Measurements from ENCODE around the gene TMCC2. TPM values are rescaled to one million over a fixed set of nuclear protein-coding genes. Genes with fewer than 3 reads are reported as not detected.

The TMCC2 gene
- total and polyA plus RNA-seq, 2 of the 8 experiments (the other 6 are each of a cell fraction or from before 2014, with no cell fraction given) = 6.7 to 6.8 TPM

DNA sequence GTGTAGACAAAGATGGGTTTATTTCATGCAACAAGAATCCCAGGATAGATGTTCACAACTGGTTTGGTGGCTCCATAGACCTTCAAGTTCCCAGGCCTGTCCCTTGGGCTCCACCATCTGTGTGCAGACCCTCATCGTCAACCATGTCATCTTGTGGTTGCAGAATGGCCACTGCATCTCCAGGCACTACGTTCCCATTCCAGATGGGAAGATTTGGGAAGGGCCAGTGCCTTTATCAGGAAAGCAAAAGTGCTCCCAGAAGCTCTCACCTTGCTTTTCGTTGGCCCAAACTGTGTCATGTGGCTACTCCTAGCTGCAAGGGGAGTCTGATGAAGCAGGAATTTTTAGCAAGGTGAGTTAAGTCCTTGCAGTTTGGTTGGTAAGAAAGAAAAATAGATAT, 12.8 kb downstream of the TMCC2 start:
- ChIA-PET CTCF (ENCODE audit: partially characterized antibody) (interaction anchor here (0.8 to 40.8 kb wide), 5 partner anchors 12 to 667 kb away, joined by 3 to 1035 read pairs (median 3); partner anchors contain the start of gene TMCC2), POLR2A (ENCODE audit: partially characterized antibody) (interaction anchor here (4.2 kb wide), 1 partner anchor 11 kb away, joined by 11 read pairs; no protein-coding TSS in a partner anchor)
- peaks cover 0 to 5% (median 2%) of the 10 kb centered on the region in 4 experiments; a peak in 3 of 8 replicates for H3K36me3 ChIP-seq (ENCODE audit: control insufficient read depth in 2 of 4, insufficient read depth in 4 of 4, low read length in 3 of 4)
- no peak overlapping the region for H4K5ac ChIP-seq (ENCODE audit: insufficient read length, low read depth, low read length)
- DNase-seq (ENCODE audit: low read depth in 1 of 2, low spot score in 2 of 2) (no peak), FAIRE-seq (no peak)
- no peak overlapping the region for H3K27ac ChIP-seq (ENCODE audit: low read depth, low read length)
- no peaks in the 10 kb centered on the region for H3K9me3 ChIP-seq (ENCODE audit: insufficient read depth in 2 of 2, low read depth in 1 of 2, low read length in 1 of 2)
- H3K4me1 ChIP-seq (replicated peaks in 1 of 4; ENCODE audit: control insufficient read depth in 3 of 4, insufficient read depth in 4 of 4, low read length in 3 of 4) = no peaks in the 10 kb centered on the region
- H3K4ac ChIP-seq (replicated peaks; ENCODE audit: insufficient read length, low read depth, low read length) = no peak overlapping the region
- 89% methylated on average over 3 of the region's 3 CpGs; no CpG with 5 or more reads in 1 of the 2 experiments for WGBS, 2 experiments (ENCODE audit: extremely low coverage in 1 of 2, insufficient coverage in 1 of 2, insufficient read length in 1 of 2, insufficient replicate concordance in 2 of 2, low coverage in 1 of 2, low lambda C conversion rate in 2 of 2, missing lambda C conversion rate in 1 of 2)
- H3K23ac ChIP-seq (ENCODE audit: insufficient read length) = no peak overlapping the region
- H3K79me2 ChIP-seq (ENCODE audit: control insufficient read depth in 1 of 2, insufficient read depth in 2 of 2, low read length in 2 of 2) = no peaks in the 10 kb centered on the region
- H2BK120ac ChIP-seq (replicated peaks; ENCODE audit: low read depth, low read length) = no peak overlapping the region
- H4K20me1 ChIP-seq (replicated peaks in 1 of 2; ENCODE audit: control insufficient read depth in 1 of 2, insufficient read depth in 2 of 2, low read length in 2 of 2) = peaks cover 0 to 1% of the 10 kb centered on the region in 2 experiments
- H3K56ac ChIP-seq (replicated peaks; ENCODE audit: insufficient read length, low read depth, low read length) = no peak overlapping the region
- no peaks in the 10 kb centered on the region for H3K23me2 ChIP-seq (ENCODE audit: low read depth, low read length)
- no peak overlapping the region for H3K14ac ChIP-seq (ENCODE audit: insufficient read length)
- H3K27me3 ChIP-seq (replicated peaks in 1 of 4; ENCODE audit: control insufficient read depth in 3 of 4, extremely low read depth in 1 of 4, insufficient read depth in 3 of 4, low read length in 3 of 4) = no peaks in the 10 kb centered on the region
- H2BK12ac ChIP-seq (ENCODE audit: low read depth, low read length) = no peak overlapping the region
- H4K8ac ChIP-seq (ENCODE audit: extremely low read depth, insufficient read depth, low read length) = no peak overlapping the region
- no peak overlapping the region for H3K18ac ChIP-seq (ENCODE audit: extremely low read depth, low read length)
- H2AK5ac ChIP-seq (ENCODE audit: low read depth, low read length) = no peak overlapping the region
- no peak overlapping the region for H3K4me3 ChIP-seq (ENCODE audit: extremely low read depth in 1 of 4, insufficient read depth in 2 of 4, low read depth in 3 of 4, low read length in 4 of 4)
- H3K4me2 ChIP-seq (ENCODE audit: insufficient read depth in 1 of 2, low read depth in 2 of 2, low read length in 2 of 2) = no peak overlapping the region
- no peak overlapping the region for H2BK20ac ChIP-seq (ENCODE audit: low read length)
- no peak overlapping the region for H4K91ac ChIP-seq (replicated peaks; ENCODE audit: insufficient read length, low read length)
- H2AFZ ChIP-seq (ENCODE audit: low read length) = no peak overlapping the region
- H2BK15ac ChIP-seq (ENCODE audit: low read length) = no peak overlapping the region
- no peak overlapping the region for H3K9ac ChIP-seq (replicated peaks in 1 of 4; ENCODE audit: extremely low read depth in 1 of 4, low read depth in 3 of 4, low read length in 3 of 4)
- H2BK5ac ChIP-seq (ENCODE audit: low read depth, low read length) = no peak overlapping the region
- peaks cover 2% of the 10 kb centered on the region; the same call in 1 of the 2 replicates for H3K79me1 ChIP-seq (ENCODE audit: low read depth, low read length)
- TF ChIP-seq KDM4A (IDR thresholded peaks at IDR 0.05; ENCODE audit: low read depth, low read length, severe bottlenecking) = no peak
- TF ChIP-seq, protein P1, sequence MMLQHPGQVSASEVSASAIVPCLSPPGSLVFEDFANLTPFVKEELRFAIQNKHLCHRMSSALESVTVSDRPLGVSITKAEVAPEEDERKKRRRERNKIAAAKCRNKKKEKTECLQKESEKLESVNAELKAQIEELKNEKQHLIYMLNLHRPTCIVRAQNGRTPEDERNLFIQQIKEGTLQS (IDR thresholded peaks at IDR 0.05; ENCODE audit: insufficient read depth, low read depth, low read length) = no peak
- TF ChIP-seq GABPA (IDR thresholded peaks at IDR 0.05; ENCODE audit: borderline replicate concordance, insufficient read depth, low read length) = no peak
- no peak for TF ChIP-seq TAF7 (optimal IDR thresholded peaks at IDR 0.05; ENCODE audit: borderline replicate concordance, low read depth, low read length)
- TF ChIP-seq CEBPB (IDR thresholded peaks at IDR 0.05; ENCODE audit: low read depth, low read length) = no peak
- TF ChIP-seq POU5F1 (IDR thresholded peaks at IDR 0.05; ENCODE audit: low read depth, low read length) = no peak
- no peak for TF ChIP-seq RFX5 (IDR thresholded peaks at IDR 0.05; ENCODE audit: borderline replicate concordance, low read depth, low read length)
- TF ChIP-seq ZNF274 (IDR thresholded peaks at IDR 0.05; ENCODE audit: borderline replicate concordance, extremely low read depth, low read length) = no peak
- no peak for TF ChIP-seq HDAC2 (IDR thresholded peaks at IDR 0.05; ENCODE audit: borderline replicate concordance in 1 of 2, low read depth in 2 of 2, low read length in 2 of 2)
- TF ChIP-seq SP4 (IDR thresholded peaks at IDR 0.05; ENCODE audit: low read length) = no peak
- TF ChIP-seq PHF8 (conservative IDR thresholded peaks at IDR 0.05; ENCODE audit: low read depth, low read length) = no peak
- TF ChIP-seq SIX5 (IDR thresholded peaks at IDR 0.05; ENCODE audit: low read depth, low read length) = no peak

All from H1 (cell line).